Mesenchymal stem cell (in vitro differentiated cells and primary cell): ENCODE data around the gene FGR.

Source experiments
- DNase-seq: peaks from one replicate; pipeline ENCODE4 v3.0.0-alpha.2; 2013
- H2AFZ ChIP-seq: one replicate; pipeline ENCODE4 v1.6.1; 2013; ENCODE audit warnings: low read depth, mild to moderate bottlenecking, control low read depth, inconsistent platforms, low read length, moderate library complexity
- H2AK5ac ChIP-seq: 2 replicates; pipeline ENCODE4 v1.6.1; 2013; ENCODE audit warnings: low read length, moderate library complexity, mild to moderate bottlenecking, inconsistent platforms; ENCODE audit not compliant: severe bottlenecking
- H2BK120ac ChIP-seq: one replicate; pipeline ENCODE4 v1.6.1; 2013; ENCODE audit warnings: low read depth, mild to moderate bottlenecking, inconsistent platforms, low read length, moderate library complexity
- H2BK12ac ChIP-seq, 2 experiments: one replicate each; pipeline ENCODE4 v1.6.1; 2013; ENCODE audit warnings: inconsistent platforms in 2 of 2, low read length in 2 of 2, mild to moderate bottlenecking in 2 of 2, moderate library complexity in 2 of 2, control low read depth in 1 of 2
- H2BK15ac ChIP-seq: one replicate; pipeline ENCODE4 v1.6.1; 2013; ENCODE audit warnings: mild to moderate bottlenecking, low read depth, inconsistent platforms; ENCODE audit not compliant: poor library complexity, severe bottlenecking
- H2BK5ac ChIP-seq: 2 replicates; pipeline ENCODE4 v1.6.1; 2013; ENCODE audit warnings: low read depth, mild to moderate bottlenecking, low read length, control low read depth, inconsistent platforms; ENCODE audit not compliant: poor library complexity, severe bottlenecking
- H3K14ac ChIP-seq, 2 experiments: one replicate each; pipeline ENCODE4 v1.6.1; 2013; ENCODE audit warnings: inconsistent platforms in 2 of 2, low read length in 2 of 2, control low read depth in 1 of 2, mild to moderate bottlenecking in 1 of 2, moderate library complexity in 1 of 2
- H3K18ac ChIP-seq, 2 experiments: one replicate each; pipeline ENCODE4 v1.6.1; 2013; ENCODE audit warnings: inconsistent platforms in 2 of 2, low read length in 2 of 2, control low read depth in 1 of 2, low read depth in 1 of 2, mild to moderate bottlenecking in 1 of 2
- H3K23ac ChIP-seq, 2 experiments: one replicate each; pipeline ENCODE4 v1.6.1; 2013; ENCODE audit warnings: inconsistent platforms in 2 of 2, low read length in 2 of 2, mild to moderate bottlenecking in 2 of 2, moderate library complexity in 2 of 2, control low read depth in 1 of 2
- H3K27ac ChIP-seq: 2 replicates; pipeline ENCODE4 v1.5.1; 2013; ENCODE audit warnings: mild to moderate bottlenecking, moderate library complexity, low read length, control low read depth, inconsistent platforms; ENCODE audit not compliant: poor library complexity, severe bottlenecking
- H3K27me3 ChIP-seq, 2 experiments: 2 replicates each; pipeline versions ENCODE4 v1.6.1 to v1.7.0; 2013; ENCODE audit warnings: low read length in 2 of 2, mild to moderate bottlenecking in 2 of 2, moderate library complexity in 2 of 2, control low read depth in 1 of 2, inconsistent platforms in 1 of 2; ENCODE audit not compliant: control insufficient read depth in 1 of 2, insufficient read depth in 1 of 2
- H3K36me3 ChIP-seq, 2 experiments: 2 replicates each; pipeline versions ENCODE4 v1.6.1 to v1.7.0; 2013; ENCODE audit warnings: low read length in 2 of 2, control low read depth in 1 of 2, inconsistent platforms in 1 of 2, low read depth in 1 of 2, mild to moderate bottlenecking in 1 of 2; ENCODE audit not compliant: insufficient read depth in 2 of 2, control insufficient read depth in 1 of 2
- H3K4ac ChIP-seq, 2 experiments: one replicate each; pipeline ENCODE4 v1.6.1; 2013; ENCODE audit warnings: inconsistent platforms in 2 of 2, low read length in 2 of 2, mild to moderate bottlenecking in 2 of 2, moderate library complexity in 2 of 2, control low read depth in 1 of 2, low read depth in 1 of 2
- H3K4me1 ChIP-seq: 2 replicates; pipeline ENCODE4 v1.6.1; 2013; ENCODE audit warnings: low read depth, low read length, control low read depth; ENCODE audit not compliant: control insufficient read depth, insufficient read depth
- H3K4me2 ChIP-seq: 2 replicates; pipeline ENCODE4 v1.6.1; 2013; ENCODE audit warnings: low read length, mild to moderate bottlenecking, inconsistent platforms; ENCODE audit not compliant: poor library complexity, severe bottlenecking
- H3K4me3 ChIP-seq, 2 experiments: 2 replicates each; pipeline versions ENCODE4 v1.5.1 to v1.7.0; 2013; ENCODE audit warnings: low read length in 2 of 2, mild to moderate bottlenecking in 2 of 2, control low read depth in 1 of 2, low read depth in 1 of 2; ENCODE audit not compliant: insufficient read depth in 1 of 2
- H3K79me1 ChIP-seq: replicated peaks from 2 replicates; pipeline ENCODE4 v1.6.1; 2013; ENCODE audit warnings: mild to moderate bottlenecking, control low read depth, low read length, inconsistent platforms; ENCODE audit not compliant: poor library complexity, severe bottlenecking
- H3K9ac ChIP-seq: 2 replicates; pipeline ENCODE4 v1.7.0; 2013; ENCODE audit warnings: mild to moderate bottlenecking, low read length, moderate library complexity
- H3K9me3 ChIP-seq: 2 replicates; pipeline ENCODE4 v1.7.0; 2013; ENCODE audit warnings: mild to moderate bottlenecking, low read length; ENCODE audit not compliant: control insufficient read depth
- H4K8ac ChIP-seq: one replicate; pipeline ENCODE4 v1.6.1; 2013; ENCODE audit warnings: inconsistent platforms, mild to moderate bottlenecking, low read length, moderate library complexity
- H4K91ac ChIP-seq: one replicate; pipeline ENCODE4 v1.6.1; 2013; ENCODE audit warnings: mild to moderate bottlenecking, low read length, inconsistent platforms
- WGBS: methylation state at CpG from one replicate; pipeline ENCODE4 v1.1.7; 2013; ENCODE audit warnings: mixed read lengths; 5-methylcytosine and 5-hydroxymethylcytosine counted together

Gene FGR

DNA sequence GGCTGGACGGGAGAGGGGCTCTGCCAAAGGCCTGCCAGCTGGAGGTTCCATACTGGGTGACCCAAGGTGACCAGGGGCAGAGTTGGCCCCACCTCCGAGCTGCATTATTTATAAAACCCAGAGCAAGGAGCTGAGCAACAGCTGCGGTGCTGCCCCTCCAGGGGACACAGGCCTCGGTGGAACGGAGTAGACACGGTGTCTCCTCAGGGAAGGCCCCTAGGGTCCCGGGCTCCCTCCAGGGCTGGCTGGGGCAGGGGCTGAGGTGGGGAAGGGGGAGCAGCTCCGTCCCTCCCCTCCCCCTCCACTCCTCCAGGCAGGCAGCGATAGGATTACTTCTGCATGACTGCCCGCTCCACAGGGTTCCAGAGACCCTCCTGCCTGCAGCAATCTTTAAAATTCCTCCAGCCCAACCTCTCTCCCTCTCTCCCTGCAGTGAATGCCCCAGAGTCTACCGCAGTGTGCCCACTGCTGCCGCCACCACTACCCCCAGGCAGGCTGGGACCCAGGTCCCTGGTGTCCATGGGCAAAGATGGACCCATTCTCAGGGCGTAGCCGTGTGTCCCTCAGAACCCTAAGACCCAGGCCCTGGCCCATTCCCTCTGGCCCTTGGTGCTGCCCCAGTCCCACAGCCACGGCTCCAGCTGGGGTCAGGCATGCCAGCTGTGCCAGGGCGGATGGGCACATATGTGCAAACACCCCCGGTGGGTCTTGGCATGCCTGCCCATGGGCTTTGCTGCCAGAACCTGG lies 41.9 kb downstream of the FGR start:
- peak overlapping the region; percentile 53 for H3K27ac ChIP-seq
- peak overlapping the region in 1 of 2 experiments; percentile 85 for H3K18ac ChIP-seq
- no peak overlapping the region for H2BK120ac ChIP-seq
- no peaks in the 10 kb centered on the region for H3K9me3 ChIP-seq
- peak overlapping the region; percentile 39 for H3K4me2 ChIP-seq
- H4K91ac ChIP-seq = peak overlapping the region; percentile 14
- peaks cover 19% of the 10 kb centered on the region for H3K79me1 ChIP-seq
- H2BK12ac ChIP-seq = peak overlapping the region in 1 of 2 experiments; percentile 60
- peak overlapping the region in 1 of 2 experiments; percentile 62 for H3K4ac ChIP-seq
- H3K4me1 ChIP-seq = peaks cover 94% of the 10 kb centered on the region
- WGBS = 51% methylated on average over 17 of the region's 17 CpGs
- H3K14ac ChIP-seq = peak overlapping the region in 1 of 2 experiments; percentile 63
- no peak overlapping the region for H2BK5ac ChIP-seq
- H4K8ac ChIP-seq = peak overlapping the region; percentile 35
- peak overlapping the region; percentile 15 for H2BK15ac ChIP-seq
- no peak overlapping the region for H3K4me3 ChIP-seq
- peaks cover 15 to 51% of the 10 kb centered on the region in 2 experiments for H3K36me3 ChIP-seq
- H2AFZ ChIP-seq = no peak overlapping the region
- peak overlapping the region in 1 of 2 experiments; percentile 27 for H3K23ac ChIP-seq
- H3K9ac ChIP-seq = no peak overlapping the region
- peak overlapping the region; percentile 57 for H2AK5ac ChIP-seq
- H3K27me3 ChIP-seq = no peaks in the 10 kb centered on the region
- DNase-seq = no peak

DNA sequence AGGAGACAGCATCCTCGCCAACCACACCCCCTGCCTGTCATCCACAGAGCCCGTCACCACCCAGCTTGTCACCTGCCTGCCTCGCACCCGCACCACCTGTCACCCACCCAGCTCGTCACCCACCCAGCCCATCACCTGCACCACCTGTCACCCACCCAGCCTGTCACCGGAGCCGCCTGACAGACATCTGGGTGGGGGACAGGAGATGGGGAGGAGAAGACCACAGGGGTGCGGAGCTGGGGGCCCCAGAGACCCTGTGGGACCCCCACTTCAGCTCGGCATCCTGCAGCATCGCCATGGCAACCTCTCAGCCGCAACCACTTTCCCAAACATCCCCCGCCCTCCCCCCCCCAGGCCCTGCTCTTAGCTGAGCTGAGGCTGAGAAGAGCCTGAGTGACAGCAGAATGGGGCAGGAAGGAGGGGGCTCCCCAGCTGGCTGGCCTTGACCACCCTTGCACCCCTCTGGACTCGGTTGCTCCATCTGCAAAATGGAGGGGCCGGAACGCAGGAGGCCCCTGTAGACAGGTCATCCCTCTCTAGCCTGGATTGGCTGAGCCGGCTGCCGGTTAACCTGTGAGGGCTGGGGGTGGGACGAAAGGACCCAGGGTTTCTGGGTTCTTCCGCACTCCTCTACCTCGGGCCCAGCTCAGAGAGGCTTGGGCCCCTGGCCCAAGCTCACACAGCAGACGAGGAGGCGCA lies 42.6 kb downstream of the FGR start:
- Histone ChIP-seq H2BK120ac (no peak overlapping the region), H3K36me3 (peaks cover 19 to 50% of the 10 kb centered on the region in 2 experiments), H3K79me1 (peaks cover 24% of the 10 kb centered on the region), H2BK12ac (no peak overlapping the region), H2AFZ (no peak overlapping the region), H3K18ac (no peak overlapping the region), H2BK5ac (no peak overlapping the region), H3K27ac (peak overlapping the region; percentile 53), H3K23ac (no peak overlapping the region), H2BK15ac (no peak overlapping the region), H4K91ac (no peak overlapping the region), H3K4me1 (peaks cover 88% of the 10 kb centered on the region), H3K14ac (no peak overlapping the region), H4K8ac (no peak overlapping the region), H3K27me3 (no peaks in the 10 kb centered on the region), H3K9ac (no peak overlapping the region), H3K4me3 (no peak overlapping the region), H3K4me2 (peak overlapping the region; percentile 39), H3K4ac (no peak overlapping the region), H3K9me3 (no peaks in the 10 kb centered on the region), H2AK5ac (peak overlapping the region; percentile 7)
- DNase-seq = no peak
- WGBS = 81% methylated on average over 10 of the region's 22 CpGs

DNA sequence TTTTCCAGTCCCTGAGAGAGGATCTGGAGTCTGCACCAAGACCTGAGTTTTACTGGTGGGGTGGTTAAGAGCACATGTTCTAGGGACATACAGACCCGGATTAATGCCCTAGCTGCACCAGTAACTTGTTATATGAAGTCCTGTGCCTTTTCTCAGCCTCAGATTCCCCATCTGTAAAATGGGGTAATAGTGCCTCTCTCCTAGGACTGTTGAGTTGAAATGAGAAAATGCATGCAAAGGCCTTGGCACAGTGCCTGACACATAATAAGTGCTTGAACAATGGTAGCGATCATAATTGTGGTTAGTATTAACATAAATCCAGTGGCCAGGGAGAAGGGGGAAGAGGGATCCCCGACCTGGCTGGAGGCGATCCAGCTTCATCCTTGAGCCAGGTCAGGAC lies 43.4 kb downstream of the FGR start:
- Histone ChIP-seq H3K18ac (no peak overlapping the region), H3K27me3 (no peaks in the 10 kb centered on the region), H3K23ac (no peak overlapping the region), H3K14ac (no peak overlapping the region), H3K79me1 (peaks cover 26% of the 10 kb centered on the region), H2BK120ac (no peak overlapping the region), H3K4me1 (peaks cover 88% of the 10 kb centered on the region), H4K8ac (no peak overlapping the region), H3K4ac (no peak overlapping the region), H3K4me3 (no peak overlapping the region), H4K91ac (no peak overlapping the region), H2AK5ac (no peak overlapping the region), H3K27ac (no peak overlapping the region), H3K36me3 (peaks cover 16 to 50% of the 10 kb centered on the region in 2 experiments), H3K4me2 (no peak overlapping the region), H2BK12ac (peak overlapping the region in 1 of 2 experiments; percentile 50), H3K9ac (no peak overlapping the region), H2BK5ac (no peak overlapping the region), H2AFZ (no peak overlapping the region), H2BK15ac (no peak overlapping the region), H3K9me3 (no peaks in the 10 kb centered on the region)
- WGBS = 92% methylated on average over 4 of the region's 4 CpGs
- DNase-seq = no peak

DNA sequence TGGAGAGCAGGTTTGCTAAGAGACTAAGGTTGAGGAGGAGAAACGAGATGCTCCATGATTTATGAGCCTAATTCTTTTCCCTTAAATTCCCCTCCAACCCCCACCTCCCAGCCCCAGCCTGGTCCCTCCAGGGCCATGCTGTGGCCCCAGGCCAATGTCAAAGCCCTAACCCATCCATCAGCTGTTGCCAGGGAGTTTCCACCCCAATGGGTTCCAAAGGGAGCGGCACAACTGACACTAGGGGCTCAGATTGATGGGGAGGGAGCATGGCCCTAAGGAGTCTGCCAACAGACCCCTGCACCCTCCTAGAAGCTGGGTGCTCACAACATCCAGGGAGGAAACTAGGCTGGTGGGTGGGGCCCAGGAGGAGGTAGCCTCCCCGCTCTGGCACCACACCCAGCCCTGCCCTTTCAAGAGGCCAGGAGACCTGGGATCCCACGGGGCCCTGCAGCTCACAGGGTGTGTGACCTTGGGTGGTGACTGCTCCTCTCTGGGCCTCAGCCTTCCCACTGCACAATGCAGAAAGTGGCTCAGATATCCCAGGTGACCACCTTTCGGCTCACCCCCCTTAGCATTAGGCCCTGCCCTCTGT lies 44.0 kb downstream of the FGR start:
- Histone ChIP-seq H3K27ac (no peak overlapping the region), H4K91ac (no peak overlapping the region), H2AFZ (no peak overlapping the region), H3K4ac (no peak overlapping the region), H4K8ac (no peak overlapping the region), H2BK5ac (no peak overlapping the region), H3K9ac (peak overlapping the region; percentile 52), H3K36me3 (peaks cover 16 to 49% of the 10 kb centered on the region in 2 experiments), H3K14ac (no peak overlapping the region), H2AK5ac (peak overlapping the region; percentile 45), H3K18ac (no peak overlapping the region), H3K9me3 (no peaks in the 10 kb centered on the region), H2BK120ac (no peak overlapping the region), H3K23ac (no peak overlapping the region), H2BK12ac (peak overlapping the region in 1 of 2 experiments; percentile 50), H3K4me2 (no peak overlapping the region), H2BK15ac (no peak overlapping the region), H3K79me1 (peaks cover 29% of the 10 kb centered on the region), H3K27me3 (no peaks in the 10 kb centered on the region), H3K4me1 (peaks cover 87% of the 10 kb centered on the region), H3K4me3 (no peak overlapping the region)
- 91% methylated on average over 4 of the region's 5 CpGs for WGBS
- no peak for DNase-seq
